Superior temporal gyrus (tissue), 1 donor: ENCODE data around the gene SNX11.

Source experiments
- DNase-seq: peaks from one replicate; pipeline ENCODE4 v3.0.0-alpha.2; 2016; ENCODE audit errors: extremely low spot score

Gene SNX11

GRCh38 chr17:48132385-48132784 is 24.8 kb downstream of the SNX11 start:
- DNase-seq: no peak

DNA sequence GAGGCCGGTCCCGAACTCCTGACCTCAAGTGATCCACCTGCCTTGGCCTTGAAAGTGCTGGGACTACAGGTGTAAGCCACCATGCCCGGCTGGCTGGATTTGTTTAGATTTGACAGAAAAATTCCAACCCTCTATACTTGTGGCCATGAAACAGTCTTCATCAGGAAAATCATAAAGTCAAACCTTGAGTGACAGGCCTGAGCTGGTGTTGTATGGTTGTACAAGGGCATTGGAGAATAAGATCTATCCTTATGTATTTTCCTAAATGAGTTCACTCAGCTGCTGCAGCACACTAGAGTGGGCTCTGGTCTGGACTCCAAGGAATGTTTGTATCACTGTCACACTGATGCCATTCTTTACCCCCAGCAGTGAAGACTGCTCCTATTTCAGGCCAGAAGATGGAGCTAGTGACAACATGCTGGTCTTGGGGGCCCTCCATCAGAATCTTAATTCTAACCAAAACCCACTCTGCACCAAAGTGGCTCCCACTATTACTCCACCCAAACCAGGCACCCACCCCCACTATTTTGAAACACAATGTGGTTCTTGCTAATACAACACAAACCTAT is 27.4 kb downstream of the SNX11 start:
- no peak for DNase-seq

DNA sequence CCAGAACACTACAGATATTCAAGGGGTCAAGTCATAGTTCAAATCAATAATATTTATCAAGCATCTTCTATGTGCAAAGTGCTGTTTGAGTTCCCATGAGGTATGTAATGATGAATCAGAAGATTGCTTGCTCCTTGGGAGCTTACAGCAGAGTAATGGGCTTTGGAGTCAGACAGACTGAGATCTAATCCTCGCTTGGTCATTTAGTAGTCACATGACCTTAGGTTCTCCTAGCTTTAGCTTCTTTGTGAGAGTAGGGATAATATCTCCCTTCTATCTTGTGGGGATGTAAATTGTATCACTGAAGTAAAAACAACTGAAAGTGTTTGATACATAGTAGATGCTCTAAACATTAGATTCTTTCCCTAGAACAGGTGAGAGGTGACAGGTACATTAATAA is 30.1 kb downstream of the SNX11 start:
- DNase-seq: no peak

GRCh38 chr17:48139944-48140343 is 32.4 kb downstream of the SNX11 start:
- DNase-seq: no peak

- DNase-seq: no peak
These were observed 36.1 kb downstream of the SNX11 start for GRCh38 chr17:48143629-48144028.

DNA sequence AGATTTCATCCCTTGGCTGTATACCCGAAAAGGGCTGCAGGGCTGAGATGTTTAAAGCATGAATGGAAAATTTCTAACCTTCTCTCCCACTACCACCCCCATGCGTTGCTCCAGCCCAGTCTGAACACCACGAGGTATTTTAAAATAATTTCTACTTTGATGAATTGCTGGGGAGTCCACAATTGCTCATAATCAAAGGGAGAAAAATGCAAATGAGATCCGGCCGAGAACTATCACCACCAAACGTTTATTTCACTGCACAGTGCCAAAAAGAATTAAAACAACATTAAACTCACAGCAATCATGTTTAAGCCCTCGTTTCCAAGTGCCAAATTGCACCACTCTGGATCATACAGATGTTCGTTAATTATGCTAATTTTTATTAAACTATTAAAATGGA is 36.7 kb downstream of the SNX11 start:
- no peak for DNase-seq

DNA sequence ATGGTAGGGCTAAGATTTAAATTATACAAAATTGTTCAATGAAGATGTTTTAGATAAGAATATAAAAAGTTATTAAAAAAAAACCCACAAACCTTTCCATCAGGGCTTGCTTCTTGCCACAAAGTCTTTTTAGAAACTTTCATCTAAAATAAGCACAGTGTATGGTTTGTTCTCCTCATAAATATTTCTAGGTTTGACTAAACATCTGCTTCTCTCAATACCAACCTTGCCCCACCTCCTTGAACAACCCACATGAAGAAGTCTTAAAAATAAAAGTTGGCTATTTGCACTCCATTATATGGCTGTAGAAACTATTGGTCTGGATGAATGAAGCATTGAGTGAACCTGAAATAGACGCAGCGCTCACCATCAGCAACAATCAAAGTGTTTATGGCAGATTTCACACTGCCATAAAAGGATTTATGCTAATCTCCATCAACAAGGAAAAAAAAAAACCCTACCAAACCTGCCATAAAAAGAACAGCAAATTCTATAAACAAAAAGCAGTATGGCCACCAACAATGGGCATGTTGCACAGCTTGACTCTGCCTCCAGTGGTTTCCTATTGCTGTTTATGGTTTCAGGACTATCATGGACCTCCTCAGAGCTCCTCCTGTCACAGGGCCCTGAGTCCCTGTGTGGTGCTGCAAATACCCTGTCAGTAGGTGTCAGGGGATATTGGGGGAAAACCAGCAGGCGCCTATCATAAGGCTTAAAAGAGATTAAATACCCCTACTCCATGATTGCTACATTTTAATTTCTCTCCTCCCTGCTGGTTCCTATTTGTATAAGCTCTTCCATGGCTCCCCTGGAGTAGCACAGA is 37.6 kb downstream of the SNX11 start:
- no peak for DNase-seq

DNA sequence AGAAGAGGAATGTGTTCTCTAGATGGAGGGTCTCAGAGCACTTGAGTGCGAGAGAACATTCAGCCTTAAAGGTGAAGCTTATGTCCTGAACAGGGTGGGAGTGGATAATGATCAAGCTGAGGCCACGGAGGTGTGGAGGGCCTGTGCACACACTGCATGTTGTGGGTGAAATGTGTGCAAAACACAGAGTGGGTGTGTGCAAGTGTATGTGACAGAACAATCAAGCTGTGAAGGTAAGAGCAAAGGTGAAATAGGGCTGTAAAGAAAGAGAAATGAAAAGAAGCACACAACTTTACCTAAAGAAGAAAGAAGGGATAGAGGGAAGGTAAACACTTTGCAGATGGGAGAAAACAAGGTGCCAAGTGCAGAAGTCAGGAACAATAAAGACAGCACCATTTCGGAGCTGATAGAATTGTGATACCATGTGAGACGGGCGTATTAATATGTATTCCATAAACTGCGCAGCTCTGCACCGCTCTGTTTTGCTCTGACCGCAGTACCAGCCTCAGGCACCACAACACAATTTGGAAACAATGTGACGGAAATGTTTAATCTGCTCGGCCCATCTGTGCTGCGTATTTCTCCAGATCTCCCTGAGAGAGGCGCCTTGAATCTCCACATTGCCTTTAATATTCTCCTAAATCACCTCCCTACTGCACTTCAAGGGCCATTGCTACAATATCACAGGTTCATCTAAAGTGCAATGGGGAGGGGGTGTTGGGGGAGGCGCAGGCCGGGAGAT is 40.6 kb downstream of the SNX11 start:
- DNase-seq: no peak

DNA sequence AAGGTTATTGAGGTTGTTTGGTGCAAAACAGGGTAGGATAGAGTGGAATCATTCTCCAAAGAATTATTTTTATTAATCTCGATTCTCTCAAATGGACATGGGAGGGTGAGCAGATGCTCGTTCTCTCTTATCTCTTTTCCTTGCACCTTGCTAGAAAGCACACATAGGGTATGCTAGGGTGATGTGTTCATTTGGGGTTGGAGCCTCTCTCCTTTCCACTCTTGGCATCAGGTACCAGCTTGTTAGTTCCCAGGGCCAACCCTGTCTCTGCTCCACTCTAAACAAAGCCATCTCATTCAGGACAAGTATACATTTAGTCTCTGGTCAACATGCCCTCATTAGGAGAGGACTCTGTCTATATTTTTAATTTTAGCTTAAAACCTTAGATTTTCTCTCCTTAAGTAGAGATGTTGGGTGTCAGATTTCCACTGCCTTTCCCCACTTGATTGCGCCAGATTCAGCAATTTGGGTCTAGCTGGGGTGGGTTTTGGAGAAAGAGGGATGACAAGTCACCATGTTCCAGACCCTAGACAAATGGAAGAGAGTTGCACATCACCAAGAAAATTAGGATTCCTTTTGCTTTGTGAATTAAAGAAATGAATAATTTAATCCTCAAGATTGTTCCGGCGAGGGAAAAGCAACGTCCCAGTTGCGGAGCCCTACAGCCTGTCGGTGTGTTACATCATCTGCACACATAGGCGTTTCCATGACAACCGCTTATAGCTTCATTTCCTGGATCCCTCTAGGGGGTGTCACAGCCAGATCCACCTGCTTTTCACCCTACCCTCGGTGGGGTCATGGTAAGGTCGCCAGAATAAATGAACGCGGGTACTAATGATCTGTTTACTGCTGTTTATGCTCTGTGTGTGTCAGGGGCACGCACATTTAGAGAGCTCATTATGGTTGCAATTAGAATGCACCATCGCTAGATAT is 41.6 kb downstream of the SNX11 start:
- DNase-seq: no peak

- DNase-seq: no peak
These were observed 42.4 kb downstream of the SNX11 start for GRCh38 chr17:48149787-48150463.

- no peak for DNase-seq
These were observed 43.0 kb downstream of the SNX11 start for GRCh38 chr17:48150597-48151001.

- no peak for DNase-seq
These were observed 43.7 kb downstream of the SNX11 start for GRCh38 chr17:48151220-48151619.

GRCh38 chr17:48152289-48152688 is 44.7 kb downstream of the SNX11 start:
- no peak for DNase-seq

DNA sequence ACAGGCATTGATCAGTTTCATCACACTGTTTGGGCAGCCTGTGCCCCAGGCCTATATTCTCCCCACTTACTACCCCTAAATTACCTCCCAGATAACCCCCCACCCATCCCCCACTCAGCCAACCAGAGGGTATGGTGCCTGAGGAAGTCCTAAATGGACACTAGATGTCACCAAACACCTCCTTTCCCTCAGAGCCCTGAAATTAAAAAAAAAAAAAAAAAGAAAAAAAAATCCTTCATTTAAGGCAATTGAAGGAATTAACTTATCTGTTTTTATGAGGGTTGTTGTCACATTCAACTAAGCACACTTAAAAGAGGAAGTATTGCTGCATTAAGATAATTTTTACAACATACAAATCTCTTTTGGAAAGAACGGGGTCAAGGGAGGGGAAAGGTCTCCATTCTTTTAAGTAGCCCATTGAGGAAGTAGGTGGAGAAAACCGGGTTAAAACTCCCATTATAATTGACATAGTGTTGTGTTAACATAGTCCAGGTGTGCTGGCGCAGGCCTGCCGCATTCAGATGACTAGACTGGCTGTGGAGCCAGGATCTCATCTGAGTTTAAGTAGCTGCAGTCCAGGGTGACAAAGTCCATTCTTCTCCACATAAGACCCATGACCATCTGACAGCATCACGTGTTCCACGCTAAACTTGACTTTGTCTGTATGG is 46.3 kb downstream of the SNX11 start:
- DNase-seq: no peak

- no peak for DNase-seq
These were observed 48.5 kb downstream of the SNX11 start for GRCh38 chr17:48155889-48156611.

DNA sequence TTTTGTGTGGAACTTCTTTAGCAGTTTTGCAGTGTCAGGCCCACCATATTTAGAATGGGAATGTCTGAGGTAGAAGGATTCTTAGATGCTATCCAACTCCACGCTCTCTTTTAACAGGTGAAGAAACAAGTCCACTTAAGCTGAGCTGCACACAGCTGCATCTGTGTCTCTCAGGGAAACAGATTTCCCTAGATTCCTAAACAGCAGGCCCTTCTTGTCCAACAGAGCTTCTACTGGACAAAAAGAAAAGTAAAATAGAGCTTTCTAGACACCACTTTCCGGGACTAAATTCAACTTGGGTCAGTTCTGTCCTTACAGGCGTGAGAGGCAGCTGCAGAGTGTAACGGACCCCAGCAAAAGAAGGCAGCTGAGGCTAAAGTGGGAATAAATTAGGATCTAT is 51.7 kb downstream of the SNX11 start:
- no peak for DNase-seq

- no peak for DNase-seq
These were observed 52.9 kb downstream of the SNX11 start for GRCh38 chr17:48160177-48161081.

DNA sequence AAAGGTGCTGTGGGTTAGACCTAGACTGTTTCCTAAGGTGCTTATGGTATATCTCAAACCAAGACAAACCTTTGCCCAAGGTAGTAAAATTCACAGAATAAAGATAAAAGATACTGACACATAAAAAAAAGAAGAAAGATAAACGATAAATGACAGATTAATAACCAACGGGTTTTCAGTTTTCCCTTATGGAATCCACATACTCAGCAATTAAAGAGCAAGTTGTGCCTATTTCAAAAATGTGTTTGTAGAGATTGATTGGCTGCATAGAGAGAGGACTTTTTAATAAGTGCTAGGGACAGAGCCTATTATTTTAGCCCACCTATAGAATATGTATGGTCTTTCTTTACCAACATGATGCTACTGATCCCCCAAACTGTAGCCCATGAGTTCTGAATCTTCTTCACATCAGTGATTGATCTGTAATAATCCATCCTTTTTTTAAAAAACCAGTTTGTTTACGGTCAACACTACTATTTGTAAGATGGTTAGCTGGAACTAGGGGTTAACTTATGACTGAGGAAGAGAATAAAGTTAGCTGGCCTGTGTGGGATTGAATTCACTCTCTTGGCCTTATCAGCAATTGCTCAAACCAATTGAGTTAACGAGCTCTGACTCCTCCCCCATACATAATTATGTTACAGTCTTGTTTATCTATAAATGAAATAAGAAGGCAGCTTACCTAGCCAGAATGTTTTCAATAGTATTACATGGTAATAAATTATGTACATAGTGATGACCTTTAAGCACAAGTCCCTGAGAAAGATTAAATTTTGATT is 53.8 kb downstream of the SNX11 start:
- no peak for DNase-seq
